Tibial artery (tissue), 4 donors: ENCODE data around the gene VCP.
A peak's percentile ranks its signal among the peaks of the same experiment; 100 is the strongest.

Experiments used
- DNase-seq, 2 donors: peaks; one replicate each; pipeline ENCODE4 v3.0.0-alpha.2; 2019
- H3K27ac ChIP-seq, 2 donors: fragments of 200-600 bp; sonication (generic) in 1 of 2; 1 replicate in 1 of 2; 2 replicates in 1 of 2; pipeline ENCODE4 v1.5.1; 2018 to 2019; ENCODE audit warnings: mild to moderate bottlenecking in 1 of 2
- H3K27me3 ChIP-seq, 2 donors: fragments of 200-600 bp; sonication (generic) in 1 of 2; one replicate each; pipeline versions ENCODE4 v1.5.1 to v1.6.0; 2016 to 2019
- H3K36me3 ChIP-seq, 3 donors: fragments of 200-600 bp; sonication (generic) in 2 of 3; one replicate each; pipeline ENCODE4 v1.5.1; 2016 to 2019; ENCODE audit warnings: mild to moderate bottlenecking in 2 of 3
- H3K4me1 ChIP-seq, 4 donors: fragments of 200-600 bp; sonication (generic) in 2 of 4; 1 replicate in 3 of 4; 2 replicates in 1 of 4; pipeline ENCODE4 v1.5.1; 2016 to 2019
- H3K4me3 ChIP-seq, 2 donors: fragments of 200-600 bp; sonication (generic) in 1 of 2; 1 replicate in 1 of 2; 2 replicates in 1 of 2; pipeline ENCODE4 v1.5.1; 2018 to 2019; ENCODE audit warnings: mild to moderate bottlenecking in 2 of 2
- H3K9me3 ChIP-seq, 3 donors: fragments of 200-600 bp; sonication (generic) in 1 of 3; one replicate each; pipeline ENCODE4 v1.5.1; 2016 to 2019
- CTCF ChIP-seq, 2 experiments: fragments of 200-600 bp in 1 of 2; fragments of 450-650 bp in 1 of 2; IDR thresholded peaks; one replicate each; pipeline ENCODE4 v1.5.1; 2017 to 2019; ENCODE audit warnings: antibody characterized with exemption in 2 of 2, mild to moderate bottlenecking in 1 of 2, moderate library complexity in 1 of 2
- intact Hi-C: fragments of 100-400 bp; cut with DNase I; formaldehyde crosslinking; loops from one replicate; pipeline ENCODE4 v1.15.0; 2023; ENCODE audit warnings: low total_unique reads

Gene VCP

DNA sequence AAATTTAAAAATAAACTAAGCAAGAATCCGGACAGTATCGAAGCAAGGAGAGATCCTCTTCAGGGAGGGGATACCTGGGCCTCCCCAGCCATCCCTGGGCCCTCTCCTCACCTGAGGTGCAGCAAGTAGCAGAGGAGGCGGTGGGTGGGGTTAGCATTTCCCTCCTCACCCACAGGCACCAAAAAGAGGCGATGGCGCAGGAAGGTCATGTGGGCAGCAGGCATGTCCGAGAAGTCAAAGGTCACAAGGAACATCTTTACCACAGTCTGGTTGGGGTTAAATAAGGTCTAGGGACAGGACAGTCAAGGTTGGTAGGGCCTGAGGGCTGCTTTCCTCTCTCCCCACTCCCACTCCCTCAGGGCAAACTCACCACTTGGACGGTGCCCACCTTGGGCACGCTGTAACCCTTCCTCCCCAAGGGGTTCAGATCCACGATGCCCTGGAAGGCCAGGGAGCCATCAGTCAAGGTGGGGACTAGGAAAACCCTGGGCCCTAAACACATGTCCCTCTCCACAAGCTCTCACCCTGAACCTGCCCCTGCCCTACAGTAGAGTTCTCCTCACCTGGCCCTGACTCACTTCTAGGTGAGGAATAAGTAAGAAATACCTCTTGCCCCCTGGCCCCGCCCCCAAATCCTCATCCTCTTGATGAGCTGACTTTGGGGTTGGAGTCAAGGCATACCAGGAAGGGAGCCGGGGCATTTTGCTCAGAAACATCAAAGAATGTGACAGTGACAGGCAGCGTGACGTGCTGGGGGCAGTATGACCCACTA, 33.3 kb upstream of the VCP start:
- Histone ChIP-seq H3K27me3 (no peaks in the 10 kb centered on the region), H3K4me3 (no peak overlapping the region), H3K27ac (no peak overlapping the region), H3K4me1 (peaks cover 0 to 52% (median 36%) of the 10 kb centered on the region in 4 donors), H3K36me3 (peaks cover 43 to 53% (median 47%) of the 10 kb centered on the region in 3 donors), H3K9me3 (no peaks in the 10 kb centered on the region)
- intact Hi-C loops, result no loop called here
- DNase-seq, result peak in 1 of 2 donors; percentile 59
- TF ChIP-seq CTCF (IDR thresholded peaks at IDR 0.05), result no peak

DNA sequence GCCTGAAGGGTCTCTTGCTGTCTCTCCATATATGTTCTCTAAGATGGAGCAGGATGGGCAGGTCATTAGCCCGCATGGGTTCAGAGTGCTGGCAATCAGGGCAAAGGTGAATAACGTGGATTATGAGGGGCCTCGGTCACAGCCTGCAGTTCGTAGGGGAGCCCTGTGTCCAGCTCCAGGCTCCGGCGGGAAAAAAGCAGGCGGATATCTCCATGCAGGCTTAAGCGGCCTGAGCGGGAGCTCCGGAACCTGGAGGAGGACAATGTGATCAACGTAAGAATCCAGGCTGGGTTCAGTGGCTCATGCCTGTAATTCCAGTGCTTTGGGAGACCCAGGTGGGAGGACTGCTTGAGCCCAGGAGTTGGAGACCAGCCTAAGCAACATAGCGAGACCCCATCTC, 32.7 kb upstream of the VCP start:
- Histone ChIP-seq H3K4me3 (no peak overlapping the region), H3K27ac (no peak overlapping the region), H3K36me3 (peaks cover 47 to 60% (median 53%) of the 10 kb centered on the region in 3 donors), H3K4me1 (peaks cover 0 to 46% (median 30%) of the 10 kb centered on the region in 4 donors), H3K27me3 (no peaks in the 10 kb centered on the region), H3K9me3 (no peaks in the 10 kb centered on the region)
- intact Hi-C loops, result no loop called here
- TF ChIP-seq CTCF (IDR thresholded peaks at IDR 0.05), result no peak
- DNase-seq, result peak in 1 of 2 donors; percentile 55

DNA sequence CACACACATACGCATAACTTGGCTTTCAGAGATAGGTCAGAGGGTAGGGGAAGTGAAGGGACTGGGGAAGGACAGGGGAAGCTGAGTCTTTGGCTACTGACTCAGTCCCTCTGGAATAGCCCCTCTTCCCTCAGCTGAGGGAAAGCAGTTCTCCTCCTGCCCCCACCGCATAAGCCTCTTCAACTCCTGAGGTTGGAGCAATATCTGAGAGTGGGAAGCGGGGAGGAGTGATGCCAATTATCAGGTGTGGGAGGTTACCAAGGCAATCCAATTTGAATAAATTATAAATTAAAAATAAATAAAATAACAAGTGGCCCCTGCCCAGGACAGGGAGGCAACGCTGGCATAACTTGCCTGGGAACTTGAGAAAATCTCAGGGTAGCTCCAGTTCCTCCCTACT, 32.2 kb upstream of the VCP start:
- Histone ChIP-seq H3K9me3 (no peaks in the 10 kb centered on the region), H3K4me1 (peaks cover 0 to 40% (median 27%) of the 10 kb centered on the region in 4 donors), H3K4me3 (no peak overlapping the region), H3K36me3 (peaks cover 47 to 65% (median 58%) of the 10 kb centered on the region in 3 donors), H3K27ac (peak overlapping the region in 1 of 2 donors; percentile 86), H3K27me3 (no peaks in the 10 kb centered on the region)
- intact Hi-C loops, result no loop called here
- peak in 1 of 2 donors; percentile 11 for DNase-seq
- no peak for TF ChIP-seq CTCF (IDR thresholded peaks at IDR 0.05)

DNA sequence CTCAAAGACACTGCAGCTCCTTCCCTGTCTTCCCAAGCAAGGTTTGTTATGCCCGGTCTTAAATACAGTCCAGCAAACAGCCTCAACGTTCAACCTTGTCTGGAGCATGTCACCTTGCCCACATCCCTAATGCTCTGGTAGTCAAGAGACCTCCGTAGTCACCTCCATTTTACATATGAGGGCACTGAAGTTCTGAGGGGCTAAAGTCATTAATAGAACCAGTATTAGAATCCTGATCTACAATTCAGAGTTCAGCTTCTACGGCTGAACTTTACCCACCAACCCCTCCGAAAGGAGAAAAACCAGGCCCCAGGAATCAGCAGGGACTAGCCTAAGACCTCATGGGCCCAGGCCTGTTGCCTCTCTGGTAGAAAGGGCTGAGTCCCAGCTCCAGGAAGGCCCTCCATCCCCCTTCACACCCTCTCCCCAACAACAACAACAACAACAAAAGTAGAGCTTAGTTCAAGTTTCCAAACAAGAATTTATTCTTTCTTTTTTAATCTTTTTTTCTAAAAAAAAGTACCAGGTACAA, 31.3 kb upstream of the VCP start:
- Histone ChIP-seq H3K4me3 (peak overlapping the region; percentile 58 to 67), H3K27ac (peak overlapping the region; percentile 86), H3K36me3 (peaks cover 47 to 70% (median 63%) of the 10 kb centered on the region in 3 donors), H3K27me3 (no peaks in the 10 kb centered on the region), H3K4me1 (peaks cover 0 to 34% (median 21%) of the 10 kb centered on the region in 4 donors), H3K9me3 (no peaks in the 10 kb centered on the region)
- DNase-seq, result no peak
- no peak for TF ChIP-seq CTCF (IDR thresholded peaks at IDR 0.05)
- intact Hi-C loops, result no loop called here

DNA sequence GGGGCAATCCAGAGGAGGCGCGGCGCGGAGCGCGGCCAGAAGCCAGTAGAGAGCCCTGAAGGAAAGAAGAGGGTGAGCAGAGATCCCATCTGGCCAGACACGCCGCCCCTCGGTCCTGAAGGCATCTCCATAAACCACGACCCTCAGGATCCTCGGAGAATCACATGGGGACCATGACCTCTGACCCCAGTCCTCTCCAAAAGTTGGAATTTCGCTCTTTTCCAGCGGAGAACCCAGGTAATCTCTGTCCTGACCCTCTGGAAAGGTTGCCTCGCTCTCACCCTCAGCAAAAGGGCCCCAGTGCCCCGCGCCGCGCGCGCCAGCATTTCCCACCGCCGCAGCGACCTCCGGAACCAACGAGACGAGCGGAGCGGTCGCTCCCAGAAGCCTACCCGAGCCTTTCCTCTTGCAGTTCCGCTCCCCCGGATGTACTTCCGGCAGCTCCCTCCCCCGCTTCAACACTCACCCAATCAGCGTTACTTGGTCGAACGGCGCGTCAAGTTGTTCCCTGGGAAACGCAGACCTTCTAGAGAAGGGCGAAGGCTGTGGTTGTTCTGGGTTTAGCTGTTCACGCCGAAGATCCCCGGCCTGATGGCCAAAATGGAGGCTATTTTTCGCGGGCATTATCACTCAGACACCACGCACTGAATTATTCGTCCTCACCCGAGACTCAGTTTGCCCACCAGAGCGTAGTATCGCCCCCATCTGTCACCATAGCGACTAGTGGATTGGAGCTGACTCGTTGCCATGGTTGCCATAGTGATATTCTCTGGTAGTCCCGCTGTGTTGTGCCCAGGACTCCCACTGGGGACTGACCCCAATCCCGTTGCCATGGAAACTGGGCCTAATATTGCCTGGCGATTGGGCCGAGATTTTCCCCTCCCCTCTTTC, 30.6 kb upstream of the VCP start, which contains the start of gene STOML2:
Gene STOML2, minus strand, starts transcription at position 363 of the 891 bp plus-strand sequence. Its CDS starts 37 bp downstream, at position 326.
- intact Hi-C loops, result no loop called here
- Histone ChIP-seq H3K27me3 (no peaks in the 10 kb centered on the region), H3K36me3 (peaks cover 42 to 63% (median 57%) of the 10 kb centered on the region in 3 donors), H3K4me1 (peaks cover 0 to 31% (median 21%) of the 10 kb centered on the region in 4 donors), H3K4me3 (peak within 1 kb of the TSS; percentile 58 to 67), H3K27ac (peak within 1 kb of the TSS; percentile 86), H3K9me3 (no peaks in the 10 kb centered on the region)
- TF ChIP-seq CTCF (IDR thresholded peaks at IDR 0.05), result no peak
- peak; percentile 96 to 97 for DNase-seq
